Vagina (tissue), 2 donors: ENCODE measurements around the gene ZFYVE1. TPM values are rescaled to one million over a fixed set of nuclear protein-coding genes. Genes with fewer than 3 reads are reported as not detected.

Experiments
- DNase-seq, 2 donors: peaks; one replicate each; pipeline ENCODE4 v3.0.0-alpha.2; 2017; ENCODE audit errors: extremely low spot score in 2 of 2
- H3K27ac ChIP-seq: fragments of 200-600 bp; sonication (generic); one replicate; pipeline ENCODE4 v1.5.1; 2019
- H3K27me3 ChIP-seq: fragments of 200-600 bp; sonication (generic); one replicate; pipeline ENCODE4 v1.5.1; 2019
- H3K36me3 ChIP-seq, 2 donors: fragments of 200-600 bp; sonication (generic); one replicate each; pipeline ENCODE4 v1.5.1; 2017 to 2019
- H3K4me1 ChIP-seq: fragments of 200-600 bp; sonication (generic); one replicate; pipeline ENCODE4 v1.5.1; 2019
- H3K4me3 ChIP-seq, 2 donors: fragments of 200-600 bp; sonication (generic); 1 replicate in 1 of 2; 2 replicates in 1 of 2; pipeline ENCODE4 v1.5.1; 2016 to 2019
- H3K9me3 ChIP-seq: fragments of 200-600 bp; sonication (generic); one replicate; pipeline ENCODE4 v1.5.1; 2019
- POLR2A ChIP-seq, 2 donors: fragments of 450-650 bp; IDR thresholded peaks; one replicate each; pipeline ENCODE4 v1.6.1; 2017; ENCODE audit warnings: antibody characterized with exemption in 2 of 2, mild to moderate bottlenecking in 2 of 2, moderate library complexity in 2 of 2
- POLR2AphosphoS5 ChIP-seq, 2 donors: sonication (generic); formaldehyde crosslinking; IDR thresholded peaks; one replicate each; pipeline ENCODE4 v1.9.0; 2017; ENCODE audit warnings: antibody characterized with exemption in 2 of 2, mild to moderate bottlenecking in 2 of 2, low read depth in 1 of 2; ENCODE audit not compliant: insufficient read depth in 1 of 2
- intact Hi-C: fragments of 100-400 bp; cut with DNase I; formaldehyde crosslinking; loops from one replicate; pipeline ENCODE4 v1.15.1; 2023
- total RNA-seq: library from RNA; depleted of rRNA; stranded (reverse); fragments of >200 nt; gene quantifications from one replicate; pipeline ENCODE4 v1.2.3, GENCODE V29; 2016
- TF ChIP-seq, protein P1 (sequence below), 3 experiments: fragments of 450-650 bp in 2 of 3; fragments of 200-600 bp in 1 of 3; sonication (generic) in 1 of 3; IDR thresholded peaks; one replicate each; pipeline ENCODE4 v1.5.1; 2017 to 2019; ENCODE audit warnings: antibody characterized with exemption in 3 of 3, mild to moderate bottlenecking in 2 of 3, moderate library complexity in 2 of 3

The ZFYVE1 gene
- total RNA-seq = 19.2 TPM

GRCh38 chr14:73026845-73027542 lies at the start of gene ZFYVE1:
TSS of gene ZFYVE1 (minus strand) at chr14:73027106. CDS start at chr14:73024508, 2,598 bp downstream.
- intact Hi-C loops = no loop called here
- Histone ChIP-seq H3K36me3 (peaks cover 0 to 11% of the 10 kb centered on the region in 2 donors), H3K9me3 (no peaks in the 10 kb centered on the region), H3K27ac (peak within 1 kb of the TSS; percentile 79), H3K4me3 (peak within 1 kb of the TSS; percentile 65 to 72), H3K4me1 (peaks cover 43% of the 10 kb centered on the region), H3K27me3 (no peaks in the 10 kb centered on the region)
- TF ChIP-seq, protein P1, sequence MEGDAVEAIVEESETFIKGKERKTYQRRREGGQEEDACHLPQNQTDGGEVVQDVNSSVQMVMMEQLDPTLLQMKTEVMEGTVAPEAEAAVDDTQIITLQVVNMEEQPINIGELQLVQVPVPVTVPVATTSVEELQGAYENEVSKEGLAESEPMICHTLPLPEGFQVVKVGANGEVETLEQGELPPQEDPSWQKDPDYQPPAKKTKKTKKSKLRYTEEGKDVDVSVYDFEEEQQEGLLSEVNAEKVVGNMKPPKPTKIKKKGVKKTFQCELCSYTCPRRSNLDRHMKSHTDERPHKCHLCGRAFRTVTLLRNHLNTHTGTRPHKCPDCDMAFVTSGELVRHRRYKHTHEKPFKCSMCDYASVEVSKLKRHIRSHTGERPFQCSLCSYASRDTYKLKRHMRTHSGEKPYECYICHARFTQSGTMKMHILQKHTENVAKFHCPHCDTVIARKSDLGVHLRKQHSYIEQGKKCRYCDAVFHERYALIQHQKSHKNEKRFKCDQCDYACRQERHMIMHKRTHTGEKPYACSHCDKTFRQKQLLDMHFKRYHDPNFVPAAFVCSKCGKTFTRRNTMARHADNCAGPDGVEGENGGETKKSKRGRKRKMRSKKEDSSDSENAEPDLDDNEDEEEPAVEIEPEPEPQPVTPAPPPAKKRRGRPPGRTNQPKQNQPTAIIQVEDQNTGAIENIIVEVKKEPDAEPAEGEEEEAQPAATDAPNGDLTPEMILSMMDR (IDR thresholded peaks at IDR 0.05) = no peak
- TF ChIP-seq POLR2A (IDR thresholded peaks at IDR 0.05) = peak in 1 of 2 donors; percentile 54
- peak; percentile 95 to 99 for TF ChIP-seq POLR2AphosphoS5 (IDR thresholded peaks at IDR 0.05; ENCODE audit: insufficient read depth in 1 of 2, low read depth in 1 of 2)
- peak; percentile 98 to 99 for DNase-seq

DNA sequence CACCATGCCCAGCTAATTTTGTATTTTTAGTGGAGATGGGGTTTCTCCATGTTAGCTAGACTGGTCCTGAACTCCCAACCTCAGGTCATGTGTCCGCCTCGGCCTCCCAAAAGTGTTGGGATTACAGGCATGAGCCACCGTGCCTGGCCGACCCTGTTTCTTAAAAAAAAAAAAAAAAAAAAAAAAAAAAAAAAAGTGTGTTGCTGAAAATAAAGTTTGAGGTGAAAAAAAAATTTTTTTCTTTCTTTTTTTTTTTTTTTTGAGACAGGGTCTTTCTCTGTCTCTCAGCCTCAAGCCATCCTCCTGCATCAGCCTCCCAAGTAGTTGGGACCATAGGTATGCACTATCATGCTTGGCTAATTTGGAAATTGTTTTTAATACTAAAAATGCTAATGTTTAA lies 42.7 kb upstream of the ZFYVE1 start:
- Histone ChIP-seq H3K36me3 (peaks cover 0 to 25% of the 10 kb centered on the region in 2 donors), H3K4me3 (no peak overlapping the region), H3K27me3 (no peaks in the 10 kb centered on the region), H3K9me3 (no peaks in the 10 kb centered on the region), H3K4me1 (peaks cover 21% of the 10 kb centered on the region), H3K27ac (no peak overlapping the region)
- no peak for TF ChIP-seq POLR2A (IDR thresholded peaks at IDR 0.05)
- no peak for TF ChIP-seq POLR2AphosphoS5 (IDR thresholded peaks at IDR 0.05; ENCODE audit: insufficient read depth in 1 of 2, low read depth in 1 of 2)
- TF ChIP-seq, protein P1 (IDR thresholded peaks at IDR 0.05) = no peak
- intact Hi-C loops = no loop called here
- no peak for DNase-seq

GRCh38 chr14:73058922-73059673 lies 32.2 kb upstream of the ZFYVE1 start:
- H3K4me3 ChIP-seq = peak overlapping the region; percentile 75 to 90
- H3K4me1 ChIP-seq = peaks cover 51% of the 10 kb centered on the region
- no peak for DNase-seq
- H3K27me3 ChIP-seq = no peaks in the 10 kb centered on the region
- H3K36me3 ChIP-seq = no peaks in the 10 kb centered on the region
- H3K9me3 ChIP-seq = no peaks in the 10 kb centered on the region
- intact Hi-C loops = no loop called here
- TF ChIP-seq, protein P1 (IDR thresholded peaks at IDR 0.05) = no peak
- TF ChIP-seq POLR2AphosphoS5 (IDR thresholded peaks at IDR 0.05; ENCODE audit: insufficient read depth in 1 of 2, low read depth in 1 of 2) (no peak), POLR2A (IDR thresholded peaks at IDR 0.05) (no peak)
- peak overlapping the region; percentile 95 for H3K27ac ChIP-seq

DNA sequence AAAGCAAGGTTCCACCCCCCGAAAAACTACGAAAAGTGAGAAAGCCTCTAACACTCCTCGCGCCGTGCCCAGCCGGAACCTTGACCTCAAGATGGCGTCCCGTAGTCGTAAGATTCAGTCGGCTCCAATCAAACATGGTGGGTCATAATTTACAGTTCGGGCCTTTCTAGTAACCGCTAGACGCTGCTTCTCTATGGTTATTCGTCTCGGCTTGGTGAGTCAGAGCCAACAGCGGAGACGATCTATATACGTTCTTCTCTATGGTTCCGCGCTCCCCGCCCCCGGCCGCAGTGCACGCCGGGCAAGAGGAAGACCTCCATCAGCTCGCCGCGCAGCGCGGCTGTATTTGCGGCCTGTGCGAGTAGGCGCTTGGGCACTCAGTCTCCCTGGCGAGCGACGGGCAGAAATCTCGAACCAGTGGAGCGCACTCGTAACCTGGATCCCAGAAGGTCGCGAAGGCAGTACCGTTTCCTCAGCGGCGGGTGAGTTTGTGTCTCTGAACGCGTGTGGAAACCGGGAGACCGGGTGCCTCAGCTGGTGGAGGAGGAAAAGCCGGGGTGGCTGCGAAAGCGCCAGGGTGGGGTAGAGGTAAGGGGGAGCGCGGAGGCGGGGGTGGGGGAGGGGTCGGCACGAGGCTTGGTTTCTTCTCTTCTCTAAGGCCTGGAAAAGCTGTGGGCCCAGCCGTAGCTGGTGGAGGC lies 31.5 kb upstream of the ZFYVE1 start, which contains the start of gene RBM25:
RBM25 (plus strand) TSS at position 311 of the 698 bp plus-strand sequence. CDS start 13,108 bp downstream, outside the sequence.
- intact Hi-C loops = no loop called here
- no peaks in the 10 kb centered on the region for H3K36me3 ChIP-seq

More for the DNA sequence above, 31.5 kb upstream of the ZFYVE1 start, which contains the start of gene RBM25:
- Histone ChIP-seq H3K9me3 (no peaks in the 10 kb centered on the region), H3K27ac (peak within 1 kb of the TSS; percentile 95), H3K4me3 (peak within 1 kb of the TSS; percentile 75 to 90), H3K4me1 (peaks cover 46% of the 10 kb centered on the region), H3K27me3 (no peaks in the 10 kb centered on the region)
- TF ChIP-seq, protein P1 (IDR thresholded peaks at IDR 0.05) = no peak
- peak; percentile 99 to 100 for TF ChIP-seq POLR2AphosphoS5 (IDR thresholded peaks at IDR 0.05; ENCODE audit: insufficient read depth in 1 of 2, low read depth in 1 of 2)
- TF ChIP-seq POLR2A (IDR thresholded peaks at IDR 0.05) = peak in 1 of 2 donors; percentile 96
- peak in 1 of 2 donors; percentile 97 for DNase-seq
